K562 (cell line): ENCODE data around the gene ADD1. TPM values are rescaled to one million over a fixed set of nuclear protein-coding genes. Genes with fewer than 3 reads are reported as not detected.
A peak's percentile ranks its signal among the peaks of the same experiment; 100 is the strongest.

Experiments used
- ATAC-seq: fragments of 200-7000 bp; cut with Tn5 transposase; 3 replicates; pipeline ENCODE4 v1.9.1; 2020; ENCODE audit warnings: moderate library complexity
- BruUV-seq: library from RNA; stranded (reverse); fragments of 400-500 nt; replicated peaks from 2 replicates; lab custom pipeline; 2021; lab: Mats Ljungman, UMichigan
- CTCF ChIA-PET: fragments of 300-600 bp; formaldehyde crosslinking; extraction: SDS; loops from one replicate; lab custom pipeline; 2021; ENCODE audit warnings: low intra/inter-chr PET ratio; lab: Yijun Ruan, JAX
- POLR2A ChIA-PET: fragments of 300-600, 350-650 bp; sonication (Branson Sonifier 250); formaldehyde crosslinking; extraction: SDS; loops from one replicate; lab custom pipeline; 2021; ENCODE audit warnings: antibody characterized with exemption, inconsistent platforms; lab: Yijun Ruan, JAX
- DNase-seq, 4 experiments: peaks; one replicate each; pipeline versions ENCODE4 v3.0.0 to v3.0.0-alpha.2; 2011 to 2018; ENCODE audit warnings: low spot score in 3 of 4, mixed read lengths in 3 of 4; ENCODE audit errors: extremely low read depth in 1 of 4
- FAIRE-seq: peaks from 2 replicates; lab custom pipeline; 2011; peaks lifted over from hg19 to GRCh38; lab: Jason Lieb, UNC
- H2AFZ ChIP-seq: 2 replicates; pipeline ENCODE4 v1.6.0; 2011; ENCODE audit warnings: low read depth, low read length, control low read depth, inconsistent platforms
- H3K27ac ChIP-seq: fragments of 200-600 bp; 3 replicates; pipeline ENCODE4 v1.8.0; 2011; ENCODE audit warnings: low read depth, mild to moderate bottlenecking, control low read depth, inconsistent platforms, low read length, moderate library complexity, mixed read lengths; ENCODE audit errors: extremely low read depth
- H3K27me3 ChIP-seq, 2 experiments: fragments of 300-600 bp in 1 of 2; 2 replicates in 1 of 2; 3 replicates in 1 of 2; pipeline versions ENCODE4 v1.6.0 to v1.8.0; 2011; ENCODE audit warnings: inconsistent platforms in 2 of 2, low read length in 2 of 2, mild to moderate bottlenecking in 1 of 2, mixed read lengths in 1 of 2, moderate library complexity in 1 of 2; ENCODE audit not compliant: control insufficient read depth in 2 of 2, insufficient read depth in 2 of 2
- H3K36me3 ChIP-seq: fragments of 300-600 bp; 3 replicates; pipeline ENCODE4 v1.8.0; 2011; ENCODE audit warnings: mild to moderate bottlenecking, low read length, inconsistent platforms; ENCODE audit not compliant: control insufficient read depth, insufficient read depth
- H3K4me1 ChIP-seq, 2 experiments: fragments of 200-600 bp in 1 of 2; replicated peaks in 1 of 2; 2 replicates in 1 of 2; 3 replicates in 1 of 2; pipeline versions ENCODE4 v1.5.1 to v1.8.0; 2011; ENCODE audit warnings: inconsistent platforms in 2 of 2, low read length in 2 of 2, mild to moderate bottlenecking in 1 of 2, mixed read lengths in 1 of 2, moderate library complexity in 1 of 2; ENCODE audit not compliant: control insufficient read depth in 2 of 2, insufficient read depth in 2 of 2
- H3K4me2 ChIP-seq: 2 replicates; pipeline ENCODE4 v1.6.1; 2011; ENCODE audit warnings: low read length, control low read depth, inconsistent platforms, mixed read lengths; ENCODE audit not compliant: insufficient read depth
- H3K4me3 ChIP-seq: fragments of 200-600 bp; sonication (generic), shearing (Covaris generic); 2 replicates; pipeline ENCODE4 v1.5.1; 2016; ENCODE audit warnings: control low read depth, inconsistent platforms
- H3K79me2 ChIP-seq: fragments of 200-600 bp; 3 replicates; pipeline ENCODE4 v1.8.0; 2011; ENCODE audit warnings: low read length, inconsistent platforms; ENCODE audit not compliant: control insufficient read depth, insufficient read depth
- H3K9ac ChIP-seq, 2 experiments: 2 replicates each; pipeline versions ENCODE4 v1.6.0 to v1.6.1; 2011; ENCODE audit warnings: low read depth in 2 of 2, low read length in 2 of 2, control low read depth in 1 of 2, inconsistent platforms in 1 of 2, mild to moderate bottlenecking in 1 of 2, mixed read lengths in 1 of 2; ENCODE audit not compliant: insufficient read depth in 1 of 2
- H3K9me1 ChIP-seq: one replicate; pipeline ENCODE4 v1.6.0; 2011; ENCODE audit warnings: inconsistent platforms, mild to moderate bottlenecking, low read length, moderate library complexity; ENCODE audit not compliant: control insufficient read depth, insufficient read depth
- H3K9me3 ChIP-seq: replicated peaks from 2 replicates; pipeline ENCODE4 v1.5.1; 2011; ENCODE audit warnings: low read depth, low read length, inconsistent platforms; ENCODE audit not compliant: control insufficient read depth, insufficient read depth
- H4K20me1 ChIP-seq: replicated peaks from 2 replicates; pipeline ENCODE4 v1.6.1; 2011; ENCODE audit warnings: low read length, inconsistent platforms, mixed read lengths; ENCODE audit not compliant: control insufficient read depth, insufficient read depth
- BRD9 ChIP-seq: fragments of 450-650 bp; IDR thresholded peaks from 2 replicates; pipeline ENCODE4 v1.6.1; 2018; ENCODE audit warnings: low read depth; ENCODE audit not compliant: partially characterized antibody
- E2F5 ChIP-seq: sonication (generic); formaldehyde crosslinking; IDR thresholded peaks from 2 replicates; pipeline ENCODE4 v1.8.0; 2022; ENCODE audit warnings: mild to moderate bottlenecking, missing genetic modification reagents
- FIP1L1 ChIP-seq: fragments of 200-400 bp; formaldehyde crosslinking; IDR thresholded peaks from 2 replicates; pipeline ENCODE4 v1.6.1; 2018; ENCODE audit warnings: mild to moderate bottlenecking, low read depth, low read length; ENCODE audit not compliant: poor library complexity, severe bottlenecking
- RAD51 ChIP-seq: fragments of 450-650 bp; IDR thresholded peaks from 2 replicates; pipeline ENCODE4 v1.7.1; 2016; ENCODE audit warnings: low read depth, mild to moderate bottlenecking, borderline replicate concordance
- SRSF7 ChIP-seq: fragments of 200-400 bp; formaldehyde crosslinking; optimal IDR thresholded peaks from 2 replicates; pipeline ENCODE3; 2017; ENCODE audit warnings: mild to moderate bottlenecking, low read depth, low read length
- WHSC1 ChIP-seq: IDR thresholded peaks from one replicate; pipeline ENCODE4 v1.6.1; 2012; ENCODE audit warnings: low read length, control low read depth, inconsistent platforms
- ZNF224 ChIP-seq: sonication (generic); formaldehyde crosslinking; IDR thresholded peaks from 2 replicates; pipeline ENCODE4 v1.8.0; 2022; ENCODE audit warnings: mild to moderate bottlenecking, missing genetic modification reagents
- ZNF75A ChIP-seq: fragments of 450-650 bp; formaldehyde crosslinking; IDR thresholded peaks from 2 replicates; pipeline ENCODE4 v1.4.0; 2020; ENCODE audit warnings: mild to moderate bottlenecking
- WGBS: fragments of 100-300 bp; shearing (Covaris generic); methylation state at CpG from one replicate; pipeline ENCODE4 v1.1.6; 2016; ENCODE audit warnings: low coverage, mixed read lengths; ENCODE audit not compliant: insufficient coverage; ENCODE audit errors: missing lambda C conversion rate; 5-methylcytosine and 5-hydroxymethylcytosine counted together
- in situ Hi-C: fragments of 300-500 bp; cut with MboI; formaldehyde crosslinking; loops from 4 replicates; pipeline ENCODE4 v1.15.0; 2018; ENCODE audit warnings: inconsistent platforms, mixed read lengths
- intact Hi-C: fragments of 100-400 bp; cut with micrococcal nuclease; formaldehyde crosslinking; loops from 2 replicates; pipeline ENCODE4 v1.14.2; 2022
- polyA plus RNA-seq, 8 experiments: library from polyadenylated mRNA; depleted of rRNA in 4 of 8; stranded (reverse) in 5 of 8; unstranded in 3 of 8; fragments of >200 nt; fragmentation: Nextera tagmentation in 2 of 8; fragmentation: Illumina TruSeq in 1 of 8; extraction: Ambion mirVana in 2 of 8; extraction: Trizol in 1 of 8; gene quantifications; 2 replicates each; pipeline versions ENCODE4 v1.2.1 to v1.2.3, GENCODE V29; 2011 to 2014; ENCODE audit warnings: inconsistent platforms in 1 of 8, missing spikeins in 1 of 8
- total RNA-seq, 7 experiments: library from RNA; depleted of rRNA in 6 of 7; stranded (reverse); fragments of >200 nt in 6 of 7; fragmentation: Illumina TruSeq in 2 of 7; extraction: Trizol in 2 of 7; gene quantifications; 2 replicates each; pipeline versions ENCODE4 v1.2.1 to v1.2.3, GENCODE V29; 2011 to 2021; ENCODE audit warnings: low replicate concordance in 1 of 7

ADD1 gene
- total and polyA plus RNA-seq, 9 of the 15 experiments (the other 6 are each of a cell fraction or from before 2014, with no cell fraction given): 17.5 to 153 (median 74.0) TPM

- no peak overlapping the region for H3K4me2 ChIP-seq
- peak; percentile 33 for ATAC-seq
- no peaks in the 10 kb centered on the region for H3K9me1 ChIP-seq
- ChIA-PET CTCF (no interaction called here), POLR2A (interaction anchor here (0.6 to 1.3 kb wide), 7 partner anchors 15 to 93 kb away, joined by 3 to 4 read pairs (median 3); partner anchors contain the start of gene TNIP2)
- no peak overlapping the region for H2AFZ ChIP-seq
- H3K4me1 ChIP-seq: peaks cover 30 to 31% of the 10 kb centered on the region in 2 experiments
- no peak overlapping the region for H3K4me3 ChIP-seq
- peaks cover 23% of the 10 kb centered on the region; the same call in 1 of the 2 replicates for H4K20me1 ChIP-seq
- WGBS: 52% methylated on average over 9 of the region's 9 CpGs
- no peak for DNase-seq
- H3K9me3 ChIP-seq: no peaks in the 10 kb centered on the region
- peaks cover 11% of the 10 kb centered on the region; the same call in 2 of the 3 replicates for H3K36me3 ChIP-seq
- no peak overlapping the region for H3K27ac ChIP-seq
- intact Hi-C loops (no loop called here), in situ Hi-C loops (no loop called here)
- FAIRE-seq: no peak
- TF ChIP-seq RAD51: no peak
- no peaks in the 10 kb centered on the region for H3K27me3 ChIP-seq
- peaks cover 86% of the 10 kb centered on the region for H3K79me2 ChIP-seq
- H3K9ac ChIP-seq: peak overlapping the region in 1 of 2 experiments; percentile 72; a peak in 1 of 4 replicates
- no TSS peak for BruUV-seq
Observed at GRCh38 chr4:2849267-2850152, 5.9 kb downstream of the ADD1 start.

DNA sequence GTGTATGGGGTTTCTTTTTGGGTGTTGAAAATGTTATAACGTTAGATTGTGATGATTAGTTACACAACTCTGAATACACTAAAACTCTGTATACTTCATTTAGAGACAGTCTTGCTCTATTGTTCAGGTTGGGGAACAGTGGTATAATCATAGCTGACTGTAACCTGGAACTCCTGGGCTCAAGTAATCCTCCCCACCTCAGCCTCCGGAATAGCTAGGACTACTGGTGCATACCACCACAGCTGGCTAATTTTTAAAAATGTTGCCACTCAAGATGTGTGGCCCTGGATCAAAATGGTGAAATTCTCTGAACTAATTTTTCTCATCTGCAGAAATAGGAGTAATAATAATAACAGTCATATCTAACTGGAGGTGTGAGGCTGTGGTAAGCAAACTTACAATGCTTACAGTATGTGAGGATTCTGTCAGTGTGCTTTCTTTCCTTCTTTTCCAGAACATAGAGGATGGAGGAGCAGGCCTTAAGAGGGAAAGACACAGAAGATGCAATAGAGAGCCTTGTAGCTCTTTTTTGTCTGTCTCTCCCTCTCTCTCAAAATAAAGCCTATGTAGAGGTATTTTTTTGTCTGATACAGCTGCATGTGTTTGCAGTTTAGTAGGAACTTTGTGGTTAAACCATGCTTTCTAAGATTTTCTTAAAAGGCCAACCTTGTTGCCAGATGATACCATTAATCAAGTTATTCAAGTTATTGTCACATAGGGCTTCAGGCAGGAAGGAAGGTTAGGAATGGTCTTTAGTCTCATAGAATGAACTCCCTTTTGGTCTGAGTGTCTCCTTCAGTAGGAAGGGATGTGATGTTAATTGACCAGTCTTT lies 7.5 kb downstream of the ADD1 start:
- no peak overlapping the region for H3K27ac ChIP-seq
- H3K9me1 ChIP-seq: no peaks in the 10 kb centered on the region
- no peak for DNase-seq
- H3K27me3 ChIP-seq: no peaks in the 10 kb centered on the region
- no peak overlapping the region for H3K9ac ChIP-seq
- in situ Hi-C loops: no loop called here
- no peak overlapping the region for H2AFZ ChIP-seq
- intact Hi-C loops: no loop called here
- peaks cover 86% of the 10 kb centered on the region for H3K79me2 ChIP-seq
- H4K20me1 ChIP-seq: peaks cover 23% of the 10 kb centered on the region; the same call in 1 of the 2 replicates
- no TSS peak for BruUV-seq
- H3K36me3 ChIP-seq: peaks cover 18% of the 10 kb centered on the region; the same call in 2 of the 3 replicates
- no peak overlapping the region for H3K4me3 ChIP-seq
- ATAC-seq: no peak
- ChIA-PET POLR2A (interaction anchor here (1.3 to 2.9 kb wide), 3 partner anchors 10 to 28 kb away, joined by 3 to 16 read pairs (median 4); no protein-coding TSS in a partner anchor), CTCF (no interaction called here)
- no peak overlapping the region for H3K4me2 ChIP-seq
- no peak for FAIRE-seq
- no peaks in the 10 kb centered on the region for H3K9me3 ChIP-seq
- WGBS: 47% methylated on average over 2 of the region's 2 CpGs
- peaks cover 25 to 26% of the 10 kb centered on the region in 2 experiments for H3K4me1 ChIP-seq
- TF ChIP-seq E2F5 (CRISPR knock-in tag): no peak
- TF ChIP-seq FIP1L1: no peak
- no peak for TF ChIP-seq BRD9
- TF ChIP-seq SRSF7: no peak
- TF ChIP-seq ZNF75A (CRISPR knock-in tag): no peak
- TF ChIP-seq ZNF224 (CRISPR knock-in tag): no peak
- no peak for TF ChIP-seq WHSC1
